Heart right ventricle (tissue), 16 donors: ENCODE results near the gene HOXD8. TPM values are rescaled to one million over a fixed set of nuclear protein-coding genes. Genes with fewer than 3 reads are reported as not detected.

Experiments used
- ATAC-seq, 8 donors: fragments of 200-7000 bp; cut with Tn5 transposase; one replicate each; pipeline ENCODE4 v1.9.1; 2020; ENCODE audit warnings: mild to moderate bottlenecking in 8 of 8, moderate library complexity in 8 of 8, moderate number of reproducible peaks in 1 of 8
- DNase-seq, 2 donors: peaks; one replicate each; pipeline ENCODE4 v3.0.0-alpha.2; 2020
- H3K27ac ChIP-seq, 10 donors: fragments of 200-600 bp; sonication (generic) in 2 of 10; one replicate each; pipeline versions ENCODE4 v1.5.0 to v1.8.0; 2020 to 2022; ENCODE audit warnings: mild to moderate bottlenecking in 3 of 10
- H3K27me3 ChIP-seq, 7 donors: fragments of 200-600 bp; one replicate each; pipeline ENCODE4 v1.8.0; 2021 to 2022; ENCODE audit warnings: mild to moderate bottlenecking in 2 of 7
- H3K36me3 ChIP-seq, 9 donors: fragments of 200-600 bp; sonication (generic) in 1 of 9; one replicate each; pipeline versions ENCODE4 v1.5.0 to v1.8.0; 2020 to 2022; ENCODE audit warnings: mild to moderate bottlenecking in 2 of 9
- H3K4me1 ChIP-seq, 9 donors: fragments of 200-600 bp; sonication (generic) in 1 of 9; one replicate each; pipeline versions ENCODE4 v1.5.0 to v1.8.0; 2020 to 2022; ENCODE audit warnings: mild to moderate bottlenecking in 4 of 9
- H3K4me3 ChIP-seq, 10 donors: fragments of 200-600 bp; sonication (generic) in 2 of 10; one replicate each; pipeline versions ENCODE4 v1.5.0 to v1.8.0; 2020 to 2022; ENCODE audit warnings: mild to moderate bottlenecking in 7 of 10, moderate library complexity in 2 of 10
- H3K9me3 ChIP-seq, 11 donors: fragments of 200-600 bp in 10 of 11; sonication (generic) in 2 of 11; one replicate each; pipeline versions ENCODE4 v1.5.0 to v1.8.0; 2013 to 2022; ENCODE audit warnings: mild to moderate bottlenecking in 2 of 11, control low read depth in 1 of 11, moderate library complexity in 1 of 11
- WGBS, 2 donors: extraction: QIAGEN DNeasy Blood & Tissue Kit; methylation state at CpG; one replicate each; pipeline ENCODE4 v1.1.7; 2013; ENCODE audit warnings: inconsistent platforms in 1 of 2; 5-methylcytosine and 5-hydroxymethylcytosine counted together
- intact Hi-C, 10 donors: fragments of 100-400 bp; cut with DNase I; formaldehyde crosslinking; loops; one replicate each; pipeline versions ENCODE4 v1.11.1 to v1.14.2; 2022
- polyA plus RNA-seq, 2 donors: library from polyadenylated mRNA; stranded (reverse); fragments of 200-250 nt; gene quantifications; one replicate each; pipeline ENCODE4 v1.2.3, GENCODE V29; 2013
- total RNA-seq, 10 donors: library from RNA; stranded (reverse); fragmentation: NEBNext Ultra II Directional in 3 of 10; extraction: Animal tissue kit (Norgen Biotek cat#: 25700) in 3 of 10; gene quantifications; one replicate each; pipeline versions ENCODE4 v1.2.1 to v1.2.4, GENCODE V29; 2021 to 2023
- TF ChIP-seq, protein P1 (sequence below), 9 donors: fragments of 200-600 bp; sonication (generic) in 2 of 9; IDR thresholded peaks; one replicate each; pipeline versions ENCODE4 v1.5.0 to v1.8.0; 2021 to 2022; ENCODE audit warnings: antibody characterized with exemption in 9 of 9, mild to moderate bottlenecking in 5 of 9, moderate library complexity in 1 of 9
- donor health status: Arrhythmogenic right ventricular cardiomyopathy.
- donor health status: ischemic (EF 13 %, LVEDD 7.1; RV severe dilation, severe dysfunction).
- donor health status: healthy with polysubstance abuse.
- donor health status: DM: no; HTN: yes; CAD: no.
- donor health status: DM: no; HTN: no; CAD: no.
- donor health status: ischemic (EF 25% LVEDD 6.9; RV normal size, moderate dysfunction).
- donor health status: ischemic (EF 25% LVEDD 5.7; RV mildly dilated, moderate dysfunction).
- donor health status: healthy.
- donor health status: DM: yes; HTN: yes; CAD: no.
- donor health status: Ischemic cardiomyopathy.
- donor health status: ischemic (EF 35%, LVEDD 5.7; RV mildly dilated, moderate dysfunction).
- donor health status: nonischemic (EF 11% LVEDD 7.7; RV severe dilation, severe dysfunction).
- donor health status: DM: yes; HTN: yes; CAD: no.
- donor health status: PGD.
- donor health status: ischemic (EF 29% LVEDD 5.4; RV normal size, mild dysfunction).
- donor health status: nonischemic (EF 23%, LVEDD 6.1; RV moderate dilation, normal function).

The HOXD8 gene
- total and polyA plus RNA-seq, 12 donors: 0.26 to 1.5 (median 0.42) TPM; not detected in 2

DNA sequence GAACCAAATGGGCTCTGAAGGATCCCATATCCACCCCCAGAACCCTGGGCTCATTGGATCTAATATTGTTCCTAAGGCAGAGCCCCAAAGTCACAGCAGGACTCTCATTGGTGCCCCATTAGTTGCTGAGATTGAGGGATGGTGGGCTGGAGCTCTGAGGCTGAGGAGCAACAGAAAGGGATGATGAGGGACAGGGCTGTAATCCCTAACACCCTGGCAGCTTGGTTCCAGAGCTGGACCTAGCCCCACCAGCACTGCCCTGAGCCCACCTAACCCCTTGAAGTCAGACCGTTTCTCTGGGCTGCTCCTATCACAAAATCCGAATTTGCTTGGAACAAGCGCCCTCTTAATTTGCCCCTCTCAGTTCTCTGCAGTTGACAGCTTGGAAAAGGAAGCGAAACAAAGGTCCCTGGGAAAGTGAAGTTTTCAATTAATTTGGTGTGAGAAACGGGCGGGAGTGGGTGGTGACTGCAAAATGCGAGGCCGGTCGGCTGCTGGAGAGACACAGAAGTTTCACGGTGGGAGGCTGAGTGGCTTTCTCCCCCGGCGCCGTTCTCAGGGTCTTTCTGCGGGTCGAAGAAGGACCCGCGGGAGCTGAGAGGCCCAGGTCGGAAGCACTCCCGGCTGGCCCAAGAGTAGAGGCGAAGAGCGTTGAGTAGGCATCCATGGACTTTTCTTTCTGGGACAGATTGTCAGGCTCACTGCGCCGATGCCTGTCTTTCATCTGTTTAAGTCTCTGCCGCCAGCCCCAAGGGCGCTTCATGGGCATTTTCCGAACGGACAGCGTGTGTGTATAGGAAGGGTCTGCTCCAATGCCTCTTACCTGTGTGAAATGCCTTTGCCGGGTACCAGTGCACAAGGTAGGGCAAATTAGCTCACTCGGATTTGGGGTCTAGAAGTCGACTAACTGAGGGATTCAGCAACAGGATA, 37.9 kb upstream of the HOXD8 start:
- peaks cover 64 to 100% (median 100%) of the 10 kb centered on the region in 7 donors for H3K27me3 ChIP-seq
- WGBS, 2 donors: 4 to 8% methylated on average over 31 of the region's 31 CpGs
- DNase-seq (no peak), ATAC-seq (no peak)
- H3K27ac ChIP-seq: no peak overlapping the region
- H3K9me3 ChIP-seq: no peaks in the 10 kb centered on the region
- no peaks in the 10 kb centered on the region for H3K36me3 ChIP-seq
- no peak overlapping the region for H3K4me3 ChIP-seq
- intact Hi-C loops: loop anchor here in 1 of 10 donors (5.0 kb wide), 1 partner anchor 404 kb away; no protein-coding TSS in a partner anchor
- peaks cover 0 to 23% (median 20%) of the 10 kb centered on the region in 9 donors for H3K4me1 ChIP-seq
- TF ChIP-seq, protein P1, sequence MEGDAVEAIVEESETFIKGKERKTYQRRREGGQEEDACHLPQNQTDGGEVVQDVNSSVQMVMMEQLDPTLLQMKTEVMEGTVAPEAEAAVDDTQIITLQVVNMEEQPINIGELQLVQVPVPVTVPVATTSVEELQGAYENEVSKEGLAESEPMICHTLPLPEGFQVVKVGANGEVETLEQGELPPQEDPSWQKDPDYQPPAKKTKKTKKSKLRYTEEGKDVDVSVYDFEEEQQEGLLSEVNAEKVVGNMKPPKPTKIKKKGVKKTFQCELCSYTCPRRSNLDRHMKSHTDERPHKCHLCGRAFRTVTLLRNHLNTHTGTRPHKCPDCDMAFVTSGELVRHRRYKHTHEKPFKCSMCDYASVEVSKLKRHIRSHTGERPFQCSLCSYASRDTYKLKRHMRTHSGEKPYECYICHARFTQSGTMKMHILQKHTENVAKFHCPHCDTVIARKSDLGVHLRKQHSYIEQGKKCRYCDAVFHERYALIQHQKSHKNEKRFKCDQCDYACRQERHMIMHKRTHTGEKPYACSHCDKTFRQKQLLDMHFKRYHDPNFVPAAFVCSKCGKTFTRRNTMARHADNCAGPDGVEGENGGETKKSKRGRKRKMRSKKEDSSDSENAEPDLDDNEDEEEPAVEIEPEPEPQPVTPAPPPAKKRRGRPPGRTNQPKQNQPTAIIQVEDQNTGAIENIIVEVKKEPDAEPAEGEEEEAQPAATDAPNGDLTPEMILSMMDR (IDR thresholded peaks at IDR 0.05): no peak

DNA sequence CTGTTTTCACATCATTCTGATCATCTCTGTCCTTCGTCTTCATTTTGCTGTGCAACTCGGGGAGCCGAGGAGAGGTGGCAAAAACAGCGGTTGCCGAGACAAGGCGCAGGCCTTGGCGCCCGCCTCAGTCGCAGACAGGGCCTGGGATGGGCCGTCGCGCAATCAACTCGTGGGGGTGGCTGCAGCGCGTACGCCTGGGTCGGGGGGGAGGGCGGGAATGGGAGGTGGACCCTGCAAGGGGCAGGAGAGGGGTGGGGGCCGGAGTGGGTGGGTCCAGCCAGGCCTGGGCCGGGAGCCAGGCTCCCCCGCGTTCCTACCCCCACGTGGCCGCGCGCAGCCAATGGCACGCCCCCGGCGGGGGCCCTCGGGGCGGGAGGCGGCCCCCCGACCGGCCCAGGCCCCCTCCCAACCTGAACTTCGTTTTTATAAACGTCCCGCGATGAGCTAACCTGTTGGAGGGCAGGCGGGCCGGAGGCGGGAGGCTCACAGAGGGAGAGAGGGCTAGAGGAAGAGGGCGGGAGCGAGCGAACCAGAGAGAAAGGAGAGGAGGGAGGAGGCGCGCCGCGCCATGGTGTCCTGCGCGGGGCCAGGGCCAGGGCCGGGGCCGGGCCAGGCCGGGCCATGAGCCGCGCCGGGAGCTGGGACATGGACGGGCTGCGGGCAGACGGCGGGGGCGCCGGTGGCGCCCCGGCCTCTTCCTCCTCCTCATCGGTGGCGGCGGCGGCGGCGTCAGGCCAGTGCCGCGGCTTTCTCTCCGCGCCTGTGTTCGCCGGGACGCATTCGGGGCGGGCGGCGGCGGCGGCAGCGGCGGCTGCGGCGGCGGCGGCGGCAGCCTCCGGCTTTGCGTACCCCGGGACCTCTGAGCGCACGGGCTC, 37.0 kb upstream of the HOXD8 start, which contains the start of gene HOXD13:
TSS of gene HOXD13 (plus strand) at position 452 of the 875 bp plus-strand sequence. CDS start at position 622, 170 bp downstream.
- intact Hi-C loops: loop anchor here in 1 of 10 donors (5.0 kb wide), 1 partner anchor 405 kb away; no protein-coding TSS in a partner anchor
- Histone ChIP-seq H3K9me3 (no peaks in the 10 kb centered on the region), H3K4me1 (peaks cover 0 to 32% (median 29%) of the 10 kb centered on the region in 9 donors), H3K36me3 (no peaks in the 10 kb centered on the region), H3K27ac (no peak within 1 kb of the TSS), H3K27me3 (peaks cover 61 to 100% (median 100%) of the 10 kb centered on the region in 7 donors), H3K4me3 (peak within 1 kb of the TSS in 8 of 10 donors; percentile 11 to 33 (median 28))
- no peak for DNase-seq
- peak in 2 of 8 donors; percentile 17 to 26 for ATAC-seq
- WGBS, 2 donors: 2 to 5% methylated on average over 41 to 95 of the region's 95 CpGs
- TF ChIP-seq, protein P1 (IDR thresholded peaks at IDR 0.05): no peak

DNA sequence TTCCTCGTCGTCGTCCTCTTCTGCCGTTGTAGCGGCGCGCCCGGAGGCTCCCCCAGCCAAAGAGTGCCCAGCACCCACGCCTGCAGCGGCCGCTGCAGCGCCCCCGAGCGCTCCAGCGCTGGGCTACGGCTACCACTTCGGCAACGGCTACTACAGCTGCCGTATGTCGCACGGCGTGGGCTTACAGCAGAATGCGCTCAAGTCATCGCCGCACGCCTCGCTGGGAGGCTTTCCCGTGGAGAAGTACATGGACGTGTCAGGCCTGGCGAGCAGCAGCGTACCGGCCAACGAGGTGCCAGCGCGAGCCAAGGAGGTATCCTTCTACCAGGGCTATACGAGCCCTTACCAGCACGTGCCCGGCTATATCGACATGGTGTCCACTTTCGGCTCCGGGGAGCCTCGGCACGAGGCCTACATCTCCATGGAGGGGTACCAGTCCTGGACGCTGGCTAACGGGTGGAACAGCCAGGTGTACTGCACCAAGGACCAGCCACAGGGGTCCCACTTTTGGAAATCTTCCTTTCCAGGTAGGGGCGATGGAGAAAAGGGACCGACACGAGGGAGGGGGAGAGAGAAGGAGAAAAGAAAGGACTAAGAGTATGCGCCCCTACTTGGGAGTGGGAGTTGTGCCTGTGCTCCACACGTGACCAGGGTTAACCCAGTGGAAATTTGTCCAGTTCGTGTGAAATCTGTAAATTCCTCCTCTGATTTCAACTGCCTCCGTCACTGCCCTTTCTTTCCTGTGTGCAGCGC, 36.2 kb upstream of the HOXD8 start:
- ATAC-seq (no peak), DNase-seq (no peak)
- H3K4me3 ChIP-seq: peak overlapping the region in 8 of 10 donors; percentile 11 to 33 (median 28)
- H3K4me1 ChIP-seq: peaks cover 0 to 32% (median 27%) of the 10 kb centered on the region in 9 donors
- TF ChIP-seq, protein P1 (IDR thresholded peaks at IDR 0.05): no peak
- WGBS, 2 donors: 2 to 3% methylated on average over 53 of the region's 53 CpGs
- no peaks in the 10 kb centered on the region for H3K36me3 ChIP-seq
- H3K27ac ChIP-seq: no peak overlapping the region
- H3K27me3 ChIP-seq: peaks cover 61 to 100% (median 100%) of the 10 kb centered on the region in 7 donors
- intact Hi-C loops: loop anchor here in 1 of 10 donors (5.0 kb wide), 1 partner anchor 406 kb away; no protein-coding TSS in a partner anchor
- H3K9me3 ChIP-seq: no peaks in the 10 kb centered on the region
